Activated B cell treated with CpG ODN at 0.5 μM for 24 hours (primary cell): ENCODE measurements around the gene CADPS2. TPM values are rescaled to one million over a fixed set of nuclear protein-coding genes. Genes with fewer than 3 reads are reported as not detected.
"Not testable (repeated sequence)": the region's sequence is repeated elsewhere in the genome, so short reads cannot be mapped to it uniquely, and the experiment has no call there.

Experiments used
- ATAC-seq: fragments of 200-7000 bp; cut with Tn5 transposase; one replicate; pipeline ENCODE4 v1.10.0; 2021; ENCODE audit warnings: low read depth, mild to moderate bottlenecking, moderate library complexity
- CTCF ChIA-PET: fragments of 350-600 bp; sonication (Branson Sonifier 250); formaldehyde crosslinking; loops from one replicate; lab custom pipeline; 2021; ENCODE audit warnings: antibody characterized with exemption; lab: Charles Lee
- POLR2A ChIA-PET: fragments of 350-600 bp; sonication (Branson Sonifier 250); formaldehyde crosslinking; loops from one replicate; lab custom pipeline; 2021; ENCODE audit warnings: antibody characterized with exemption; lab: Charles Lee
- DNase-seq: peaks from one replicate; pipeline ENCODE4 v3.0.0; 2022
- H3K27ac Mint-ChIP-seq: one replicate; pipeline ENCODE4 v1.8.0; 2020; ENCODE audit warnings: mixed read lengths
- H3K27me3 Mint-ChIP-seq: one replicate; pipeline ENCODE4 v1.8.0; 2021; ENCODE audit warnings: mixed read lengths
- H3K36me3 Mint-ChIP-seq: one replicate; pipeline ENCODE4 v1.8.0; 2021; ENCODE audit warnings: low read depth, mixed read lengths
- H3K4me1 Mint-ChIP-seq: one replicate; pipeline ENCODE4 v1.8.0; 2021; ENCODE audit warnings: mixed read lengths
- H3K4me3 Mint-ChIP-seq: one replicate; pipeline ENCODE4 v1.8.0; 2020; ENCODE audit warnings: mild to moderate bottlenecking, mixed read lengths
- H3K9me3 Mint-ChIP-seq: one replicate; pipeline ENCODE4 v1.8.0; 2020; ENCODE audit warnings: mixed read lengths
- intact Hi-C: fragments of 100-400 bp; cut with micrococcal nuclease; formaldehyde crosslinking; loops from one replicate; pipeline ENCODE4 v1.15.1; 2024
- total RNA-seq: library from RNA; stranded (reverse); gene quantifications from 2 replicates; pipeline ENCODE4 v1.2.3, GENCODE V29; 2022
- TF ChIP-seq, protein P1 (sequence below): fragments of 200-600 bp; IDR thresholded peaks from one replicate; pipeline ENCODE4 v1.8.0; 2022; ENCODE audit warnings: antibody characterized with exemption, mild to moderate bottlenecking

Gene CADPS2
- total RNA-seq, 1 donor from 2014 or later, result not detected

GRCh38 chr7:122689346-122690109 is 196.7 kb downstream of the CADPS2 start:
- no peaks in the 10 kb centered on the region for H3K4me1 Mint-ChIP-seq

GRCh38 chr7:122688400-122688998 is 197.8 kb downstream of the CADPS2 start:
- H3K36me3 Mint-ChIP-seq, result no peaks in the 10 kb centered on the region
- ATAC-seq (no peak), DNase-seq (no peak)
- no peak overlapping the region for H3K27ac Mint-ChIP-seq
- TF ChIP-seq, protein P1, sequence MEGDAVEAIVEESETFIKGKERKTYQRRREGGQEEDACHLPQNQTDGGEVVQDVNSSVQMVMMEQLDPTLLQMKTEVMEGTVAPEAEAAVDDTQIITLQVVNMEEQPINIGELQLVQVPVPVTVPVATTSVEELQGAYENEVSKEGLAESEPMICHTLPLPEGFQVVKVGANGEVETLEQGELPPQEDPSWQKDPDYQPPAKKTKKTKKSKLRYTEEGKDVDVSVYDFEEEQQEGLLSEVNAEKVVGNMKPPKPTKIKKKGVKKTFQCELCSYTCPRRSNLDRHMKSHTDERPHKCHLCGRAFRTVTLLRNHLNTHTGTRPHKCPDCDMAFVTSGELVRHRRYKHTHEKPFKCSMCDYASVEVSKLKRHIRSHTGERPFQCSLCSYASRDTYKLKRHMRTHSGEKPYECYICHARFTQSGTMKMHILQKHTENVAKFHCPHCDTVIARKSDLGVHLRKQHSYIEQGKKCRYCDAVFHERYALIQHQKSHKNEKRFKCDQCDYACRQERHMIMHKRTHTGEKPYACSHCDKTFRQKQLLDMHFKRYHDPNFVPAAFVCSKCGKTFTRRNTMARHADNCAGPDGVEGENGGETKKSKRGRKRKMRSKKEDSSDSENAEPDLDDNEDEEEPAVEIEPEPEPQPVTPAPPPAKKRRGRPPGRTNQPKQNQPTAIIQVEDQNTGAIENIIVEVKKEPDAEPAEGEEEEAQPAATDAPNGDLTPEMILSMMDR, result no peak
- intact Hi-C loops, result no loop called here
- H3K4me3 Mint-ChIP-seq, result no peak overlapping the region
- ChIA-PET CTCF (no interaction called here), POLR2A (interaction anchor here (0.6 kb wide), 1 partner anchor 1738 kb away, joined by 3 read pairs; the partner anchor contains the start of gene ING3)
- no peaks in the 10 kb centered on the region for H3K4me1 Mint-ChIP-seq
- H3K9me3 Mint-ChIP-seq, result peaks cover 5% of the 10 kb centered on the region
- no peaks in the 10 kb centered on the region for H3K27me3 Mint-ChIP-seq

More at GRCh38 chr7:122689346-122690109, 196.7 kb downstream of the CADPS2 start:
- DNase-seq (no peak), ATAC-seq (no peak)
- Mint-ChIP-seq H3K9me3 (peaks cover 5% of the 10 kb centered on the region), H3K27me3 (no peaks in the 10 kb centered on the region), H3K27ac (no peak overlapping the region), H3K4me3 (no peak overlapping the region), H3K36me3 (no peaks in the 10 kb centered on the region)
- intact Hi-C loops, result no loop called here
- TF ChIP-seq, protein P1, result no peak
- POLR2A ChIA-PET, result no interaction called here
- CTCF ChIA-PET, result no interaction called here

DNA sequence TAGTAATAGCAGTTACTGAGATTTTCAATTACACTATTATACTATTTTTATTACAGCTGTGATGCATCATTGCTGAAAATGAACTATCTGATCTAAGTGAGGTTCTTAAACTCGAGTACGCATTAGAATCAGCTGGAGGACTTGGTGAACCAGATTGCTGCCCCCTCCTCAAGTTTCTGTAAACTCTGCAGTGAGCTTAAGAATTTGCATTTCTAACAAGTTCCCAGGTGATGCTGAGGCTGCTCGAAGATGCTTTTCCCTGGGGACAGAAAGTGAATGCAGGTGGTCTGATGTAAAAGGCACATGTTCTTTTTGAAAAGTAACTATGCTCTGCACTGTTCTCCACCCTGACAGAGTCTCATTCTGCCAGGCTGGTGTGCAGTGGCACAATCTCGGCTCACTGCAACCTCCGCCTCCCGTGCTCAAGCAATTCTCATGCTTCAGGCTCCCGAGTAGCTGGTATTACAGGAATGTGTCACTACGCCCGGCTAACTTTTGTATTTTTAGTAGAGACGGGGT is 199.8 kb downstream of the CADPS2 start:
- Mint-ChIP-seq H3K9me3 (no peaks in the 10 kb centered on the region), H3K36me3 (no peaks in the 10 kb centered on the region), H3K4me3 (no peak overlapping the region), H3K27me3 (no peaks in the 10 kb centered on the region), H3K4me1 (no peaks in the 10 kb centered on the region), H3K27ac (no peak overlapping the region)
- intact Hi-C loops, result no loop called here
- CTCF ChIA-PET, result no interaction called here
- DNase-seq (no peak), ATAC-seq (no peak)
- TF ChIP-seq, protein P1, result no peak
- POLR2A ChIA-PET, result no interaction called here

GRCh38 chr7:122684504-122684903 is 201.8 kb downstream of the CADPS2 start:
- Mint-ChIP-seq H3K27me3 (no peaks in the 10 kb centered on the region), H3K9me3 (no peaks in the 10 kb centered on the region), H3K4me1 (no peaks in the 10 kb centered on the region), H3K36me3 (no peaks in the 10 kb centered on the region), H3K4me3 (no peak overlapping the region), H3K27ac (no peak overlapping the region)
- CTCF ChIA-PET, result no interaction called here
- no peak for DNase-seq
- TF ChIP-seq, protein P1, result no peak
- intact Hi-C loops, result no loop called here
- POLR2A ChIA-PET, result no interaction called here
- ATAC-seq, result no peak

DNA sequence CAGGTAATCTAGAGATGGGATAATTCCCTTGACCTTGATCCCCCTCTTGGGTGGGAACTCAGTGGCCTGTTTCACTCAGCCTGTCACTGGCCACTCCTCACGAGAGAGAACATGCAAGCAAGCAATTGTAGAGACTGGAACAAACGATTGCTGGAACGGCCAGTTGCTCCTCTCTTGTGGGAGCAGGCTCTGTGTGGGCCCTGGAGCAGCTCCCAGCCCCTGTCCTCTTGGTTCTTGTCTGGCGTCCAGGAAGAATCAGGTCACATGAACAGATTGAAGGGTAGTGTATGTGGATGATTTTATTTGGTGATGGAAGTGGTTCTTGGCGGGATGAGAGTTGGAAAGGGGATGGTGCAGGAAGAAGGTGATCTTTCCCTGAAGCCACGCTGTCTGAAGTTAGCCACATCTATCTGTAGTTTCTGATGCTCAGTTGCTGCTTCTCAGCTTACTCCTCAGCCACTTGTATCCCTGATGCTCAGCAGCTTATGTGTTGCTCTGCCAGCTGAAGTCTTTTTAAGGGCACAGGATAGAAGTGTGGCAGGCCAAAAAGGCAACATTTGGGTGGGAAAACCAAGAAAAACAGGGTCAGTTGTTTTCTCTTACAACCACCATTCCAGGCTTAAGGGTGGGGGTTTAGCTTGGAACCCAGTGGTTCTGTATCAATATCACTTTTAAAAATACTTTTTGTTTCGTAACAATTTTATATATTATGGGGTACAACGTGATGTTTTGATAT is 203.3 kb downstream of the CADPS2 start:
- H3K27ac Mint-ChIP-seq, result no peak overlapping the region
- no peaks in the 10 kb centered on the region for H3K36me3 Mint-ChIP-seq
- H3K4me1 Mint-ChIP-seq, result no peaks in the 10 kb centered on the region
- no peak overlapping the region for H3K4me3 Mint-ChIP-seq
- ChIA-PET CTCF (no interaction called here), POLR2A (no interaction called here)
- TF ChIP-seq, protein P1, result no peak
- H3K9me3 Mint-ChIP-seq, result no peaks in the 10 kb centered on the region
- ATAC-seq (no peak), DNase-seq (no peak)
- intact Hi-C loops, result no loop called here
- no peaks in the 10 kb centered on the region for H3K27me3 Mint-ChIP-seq

DNA sequence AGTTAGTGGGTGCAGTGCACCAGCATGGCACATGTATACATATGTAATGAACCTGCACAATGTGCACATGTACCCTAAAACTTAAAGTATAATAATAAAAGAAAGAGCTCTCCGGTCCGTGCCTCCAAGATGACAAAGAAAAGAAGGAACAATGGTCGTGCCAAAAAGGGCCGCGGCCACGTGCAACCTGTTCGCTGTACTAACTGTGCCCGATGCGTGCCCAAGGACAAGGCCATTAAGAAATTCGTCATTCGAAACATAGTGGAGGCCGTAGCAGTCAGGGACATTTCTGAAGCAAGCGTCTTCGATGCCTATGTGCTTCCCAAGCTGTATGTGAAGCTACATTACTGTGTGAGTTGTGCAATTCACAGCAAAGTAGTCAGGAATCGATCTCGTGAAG is 205.1 kb downstream of the CADPS2 start:
- H3K36me3 Mint-ChIP-seq, DNase-seq, intact Hi-C loops, H3K4me3 Mint-ChIP-seq, H3K27me3 Mint-ChIP-seq, H3K4me1 Mint-ChIP-seq, POLR2A ChIA-PET, ATAC-seq, H3K27ac Mint-ChIP-seq, CTCF ChIA-PET, H3K9me3 Mint-ChIP-seq: not testable (repeated sequence)
